B cell (primary cell): ENCODE results near the gene L2HGDH. TPM values are rescaled to one million over a fixed set of nuclear protein-coding genes. Genes with fewer than 3 reads are reported as not detected.
A peak's percentile ranks its signal among the peaks of the same experiment; 100 is the strongest.

ENCODE experiments used
- ATAC-seq: fragments of 200-7000 bp; cut with Tn5 transposase; one replicate; pipeline ENCODE4 v1.10.0; 2021; ENCODE audit warnings: low read depth, mild to moderate bottlenecking, moderate number of reproducible peaks, moderate library complexity
- CTCF ChIA-PET: fragments of 350-600 bp; sonication (Branson Sonifier 250); formaldehyde crosslinking; loops from one replicate; lab custom pipeline; 2021; ENCODE audit warnings: antibody characterized with exemption, inconsistent platforms; lab: Charles Lee
- POLR2A ChIA-PET: fragments of 350-600 bp; sonication (Branson Sonifier 250); formaldehyde crosslinking; loops from one replicate; lab custom pipeline; 2021; ENCODE audit warnings: antibody characterized with exemption; lab: Charles Lee
- DNase-seq: peaks from one replicate; pipeline ENCODE4 v3.0.0; 2013
- H2AFZ ChIP-seq: 2 replicates; pipeline ENCODE4 v1.6.1; 2012; ENCODE audit warnings: mild to moderate bottlenecking, low read depth, low read length; ENCODE audit not compliant: insufficient read depth, poor library complexity, severe bottlenecking
- H3K27ac ChIP-seq, 2 donors: 1 replicate in 1 of 2; 2 replicates in 1 of 2; pipeline ENCODE4 v1.5.1; 2012 to 2013; ENCODE audit warnings: low read length in 2 of 2, mild to moderate bottlenecking in 2 of 2, moderate library complexity in 1 of 2
- H3K27me3 ChIP-seq, 4 experiments: fragments of 200-600 bp in 1 of 4; sonication (generic) in 1 of 4; replicated peaks in 1 of 4; 1 replicate in 2 of 4; 2 replicates in 2 of 4; pipeline versions ENCODE4 v1.6.1 to v1.7.0; 2013 to 2016; ENCODE audit warnings: low read length in 3 of 4, mild to moderate bottlenecking in 2 of 4, mixed read lengths in 1 of 4, moderate library complexity in 1 of 4; ENCODE audit not compliant: insufficient read depth in 4 of 4, control insufficient read depth in 3 of 4; ENCODE audit errors: control extremely low read depth in 1 of 4
- H3K36me3 ChIP-seq, 2 experiments: replicated peaks in 1 of 2; 1 replicate in 1 of 2; 2 replicates in 1 of 2; pipeline versions ENCODE4 v1.6.1 to v1.7.1; 2013; ENCODE audit warnings: low read length in 1 of 2; ENCODE audit not compliant: insufficient read depth in 2 of 2, control insufficient read depth in 1 of 2; ENCODE audit errors: control extremely low read depth in 1 of 2, extremely low read depth in 1 of 2
- H3K4me1 ChIP-seq, 2 donors: fragments of 200-600 bp in 1 of 2; sonication (generic) in 1 of 2; 1 replicate in 1 of 2; 2 replicates in 1 of 2; pipeline versions ENCODE4 v1.5.1 to v1.6.1; 2013 to 2017; ENCODE audit warnings: low read length in 2 of 2; ENCODE audit not compliant: control insufficient read depth in 2 of 2, insufficient read depth in 2 of 2
- H3K4me2 ChIP-seq: replicated peaks from 2 replicates; pipeline ENCODE3; 2012; ENCODE audit warnings: mild to moderate bottlenecking, low read depth, low read length; ENCODE audit not compliant: poor library complexity, severe bottlenecking
- H3K4me3 ChIP-seq, 5 experiments: fragments of 200-600 bp in 1 of 5; sonication (generic) in 1 of 5; 1 replicate in 3 of 5; 2 replicates in 2 of 5; pipeline versions ENCODE4 v1.5.1 to v1.7.0; 2011 to 2016; ENCODE audit warnings: low read length in 4 of 5, mild to moderate bottlenecking in 4 of 5, low read depth in 2 of 5, control low read depth in 1 of 5, moderate library complexity in 1 of 5; ENCODE audit not compliant: insufficient read depth in 1 of 5; ENCODE audit errors: control extremely low read depth in 1 of 5, extremely low read depth in 1 of 5
- H3K79me2 ChIP-seq: fragments of 200-600 bp; sonication (generic); one replicate; pipeline ENCODE4 v1.6.0; 2016; ENCODE audit warnings: low read length; ENCODE audit not compliant: control insufficient read depth, insufficient read depth
- H3K9ac ChIP-seq: fragments of 200-600 bp; sonication (generic); 2 replicates; pipeline ENCODE4 v1.6.1; 2017; ENCODE audit warnings: mild to moderate bottlenecking, low read length, moderate library complexity
- H3K9me3 ChIP-seq, 3 donors: one replicate each; pipeline versions ENCODE4 v1.6.1 to v1.7.1; 2013; ENCODE audit warnings: low read length in 2 of 3; ENCODE audit not compliant: control insufficient read depth in 2 of 3, insufficient read depth in 1 of 3; ENCODE audit errors: control extremely low read depth in 1 of 3
- H4K20me1 ChIP-seq: 2 replicates; pipeline ENCODE4 v1.6.0; 2012; ENCODE audit warnings: mild to moderate bottlenecking, low read length; ENCODE audit not compliant: insufficient read depth, control insufficient read depth, poor library complexity, severe bottlenecking
- H3K27ac Mint-ChIP-seq: one replicate; pipeline ENCODE4 v1.8.0; 2021; ENCODE audit warnings: mixed read lengths
- H3K27me3 Mint-ChIP-seq: one replicate; pipeline ENCODE4 v1.8.0; 2021; ENCODE audit warnings: mixed read lengths
- H3K4me1 Mint-ChIP-seq: one replicate; pipeline ENCODE4 v1.8.0; 2021; ENCODE audit warnings: mixed read lengths
- H3K4me3 Mint-ChIP-seq: one replicate; pipeline ENCODE4 v1.8.0; 2021; ENCODE audit warnings: mixed read lengths
- H3K9me3 Mint-ChIP-seq: one replicate; pipeline ENCODE4 v1.8.0; 2022; ENCODE audit warnings: mixed read lengths; ENCODE audit not compliant: insufficient read depth
- EZH2 ChIP-seq: IDR thresholded peaks from 2 replicates; pipeline ENCODE4 v1.6.1; 2012; ENCODE audit warnings: borderline replicate concordance, low read depth, mild to moderate bottlenecking, moderate library complexity, low read length; ENCODE audit not compliant: insufficient read depth, poor library complexity, severe bottlenecking
- WGBS: methylation state at CpG from one replicate; pipeline ENCODE4 v1.1.5; 2013; ENCODE audit warnings: missing lambda C conversion rate; ENCODE audit not compliant: insufficient coverage; 5-methylcytosine and 5-hydroxymethylcytosine counted together
- intact Hi-C: fragments of 100-400 bp; cut with micrococcal nuclease; formaldehyde crosslinking; loops from one replicate; pipeline ENCODE4 v1.10.0; 2022
- polyA plus RNA-seq: library from polyadenylated mRNA; depleted of rRNA; stranded (reverse); fragments of >200 nt; gene quantifications from 2 replicates; pipeline ENCODE4 v1.2.3, GENCODE V29; 2012
- total RNA-seq, 2 donors: library from RNA; stranded (reverse); fragments of 120-200 nt in 1 of 2; gene quantifications; 1 replicate in 1 of 2; 2 replicates in 1 of 2; pipeline versions ENCODE4 v1.2.3 to v1.2.4, GENCODE V29; 2013 to 2022
- TF ChIP-seq, protein P1 (sequence below): fragments of 200-600 bp; IDR thresholded peaks from one replicate; pipeline ENCODE4 v1.8.0; 2022; ENCODE audit warnings: antibody characterized with exemption, mild to moderate bottlenecking

Gene L2HGDH
- total and polyA plus RNA-seq, 2 donors (not counting 1 experiment from before 2014, with no cell fraction given): 1.1 to 5.5 TPM

DNA sequence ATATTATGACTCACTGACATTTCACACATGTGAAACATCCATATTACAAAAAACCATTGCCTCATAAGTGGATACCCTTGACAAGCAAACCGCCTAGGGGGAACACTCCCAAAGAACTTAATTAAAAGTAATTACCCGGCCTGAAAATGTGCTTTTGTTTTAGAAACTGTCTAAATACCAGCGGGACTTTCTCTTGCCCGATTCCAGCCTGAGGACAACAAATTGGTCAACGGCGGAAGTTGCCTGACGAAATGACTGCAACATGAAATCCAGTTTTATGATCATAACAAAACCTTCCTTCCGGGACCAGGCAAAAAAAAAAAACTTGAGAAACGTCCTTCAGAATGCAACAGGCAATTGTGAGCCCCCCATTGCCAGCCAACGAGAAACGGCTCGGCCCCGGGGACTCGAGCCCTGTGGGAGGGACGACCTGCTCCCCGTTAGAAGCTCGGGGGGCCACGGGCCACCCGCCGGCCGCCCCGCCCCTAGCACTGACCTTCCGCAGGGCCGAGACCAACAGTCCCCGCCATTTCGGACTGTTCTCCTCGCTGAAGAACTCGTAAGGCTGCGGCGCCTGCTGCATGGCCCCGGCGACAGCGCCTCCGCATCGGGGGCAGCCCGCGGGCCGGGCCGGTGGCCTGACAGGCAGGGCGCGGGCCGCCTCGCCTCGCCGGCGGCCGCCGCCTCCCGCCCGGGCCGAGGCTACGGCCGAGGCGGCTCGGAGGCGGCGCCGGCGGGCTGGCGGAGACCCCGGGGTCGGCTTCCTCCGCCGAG lies 81.1 kb downstream of the L2HGDH start:
- Histone ChIP-seq H4K20me1 (peaks cover 37% of the 10 kb centered on the region), H3K4me3 (peak overlapping the region; percentile 76 to 94 (median 87)), H3K27ac (peak overlapping the region; percentile 83 to 88), H3K79me2 (peaks cover 44% of the 10 kb centered on the region), H3K36me3 (no peaks in the 10 kb centered on the region), H2AFZ (peak overlapping the region; percentile 86), H3K27me3 (no peaks in the 10 kb centered on the region), H3K9me3 (peaks cover 0 to 4% (median 0%) of the 10 kb centered on the region in 3 donors), H3K4me1 (peaks cover 15 to 19% of the 10 kb centered on the region in 2 donors), H3K9ac (peak overlapping the region; percentile 76), H3K4me2 (peak overlapping the region; percentile 79)
- WGBS: under 1% methylated on average over 63 of the region's 64 CpGs
- no peaks in the 10 kb centered on the region for H3K9me3 Mint-ChIP-seq
- peak overlapping the region; percentile 95 for H3K4me3 Mint-ChIP-seq
- peaks cover 38% of the 10 kb centered on the region for H3K4me1 Mint-ChIP-seq
- no peaks in the 10 kb centered on the region for H3K27me3 Mint-ChIP-seq
- ATAC-seq (peak; percentile 25), DNase-seq (peak; percentile 65)
- POLR2A ChIA-PET: interaction anchor here (0.6 to 1.4 kb wide), 2 partner anchors 27 to 81 kb away, joined by 3 to 4 read pairs; partner anchors contain the start of genes DMAC2L and L2HGDH
- TF ChIP-seq EZH2: no peak
- TF ChIP-seq, protein P1, sequence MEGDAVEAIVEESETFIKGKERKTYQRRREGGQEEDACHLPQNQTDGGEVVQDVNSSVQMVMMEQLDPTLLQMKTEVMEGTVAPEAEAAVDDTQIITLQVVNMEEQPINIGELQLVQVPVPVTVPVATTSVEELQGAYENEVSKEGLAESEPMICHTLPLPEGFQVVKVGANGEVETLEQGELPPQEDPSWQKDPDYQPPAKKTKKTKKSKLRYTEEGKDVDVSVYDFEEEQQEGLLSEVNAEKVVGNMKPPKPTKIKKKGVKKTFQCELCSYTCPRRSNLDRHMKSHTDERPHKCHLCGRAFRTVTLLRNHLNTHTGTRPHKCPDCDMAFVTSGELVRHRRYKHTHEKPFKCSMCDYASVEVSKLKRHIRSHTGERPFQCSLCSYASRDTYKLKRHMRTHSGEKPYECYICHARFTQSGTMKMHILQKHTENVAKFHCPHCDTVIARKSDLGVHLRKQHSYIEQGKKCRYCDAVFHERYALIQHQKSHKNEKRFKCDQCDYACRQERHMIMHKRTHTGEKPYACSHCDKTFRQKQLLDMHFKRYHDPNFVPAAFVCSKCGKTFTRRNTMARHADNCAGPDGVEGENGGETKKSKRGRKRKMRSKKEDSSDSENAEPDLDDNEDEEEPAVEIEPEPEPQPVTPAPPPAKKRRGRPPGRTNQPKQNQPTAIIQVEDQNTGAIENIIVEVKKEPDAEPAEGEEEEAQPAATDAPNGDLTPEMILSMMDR: no peak
- intact Hi-C loops: loop anchor here (1.0 to 5.0 kb wide), 11 partner anchors 29 to 634 kb away; partner anchors contain the start of genes DMAC2L, KLHDC1, L2HGDH and LRR1
- peak overlapping the region; percentile 97 for H3K27ac Mint-ChIP-seq
- CTCF ChIA-PET: interaction anchor here (1.0 to 2.1 kb wide), 3 partner anchors 368 to 597 kb away, joined by 3 to 5 read pairs (median 4); partner anchors contain the start of gene NEMF
